WTC11 (cell line): ENCODE results near the gene PAN3.

ENCODE experiments used
- TF ChIP-seq, protein P1 (sequence below): fragments of 200-600 bp; IDR thresholded peaks from 2 replicates; pipeline ENCODE4 v1.8.0; 2022; ENCODE audit warnings: antibody characterized with exemption
- TF ChIP-seq, protein P2 (sequence below): sonication (generic); formaldehyde crosslinking; IDR thresholded peaks from 2 replicates; pipeline ENCODE4 v1.8.1; 2023; ENCODE audit warnings: mild to moderate bottlenecking, missing genetic modification reagents, moderate library complexity

DNA sequence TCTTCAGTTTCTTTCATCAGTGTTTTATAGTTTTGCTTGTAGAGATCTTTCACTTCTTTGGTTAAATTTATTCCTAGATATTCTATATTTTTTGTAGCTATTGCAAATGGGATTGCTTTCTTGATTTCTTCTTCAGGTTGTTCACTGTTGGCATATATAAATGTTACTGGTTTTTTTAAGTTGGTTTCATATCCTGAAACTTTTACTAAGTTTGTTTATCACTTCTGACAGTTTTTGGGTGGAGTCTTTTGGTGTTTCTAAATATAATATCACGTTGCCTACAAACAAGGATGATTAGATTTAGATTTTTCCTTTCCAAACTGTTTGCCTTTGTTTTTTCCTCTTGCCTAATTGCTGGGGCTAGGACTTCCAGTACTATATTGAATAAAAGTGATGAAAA, 109.7 kb downstream of the PAN3 start:
- TF ChIP-seq, protein P1, sequence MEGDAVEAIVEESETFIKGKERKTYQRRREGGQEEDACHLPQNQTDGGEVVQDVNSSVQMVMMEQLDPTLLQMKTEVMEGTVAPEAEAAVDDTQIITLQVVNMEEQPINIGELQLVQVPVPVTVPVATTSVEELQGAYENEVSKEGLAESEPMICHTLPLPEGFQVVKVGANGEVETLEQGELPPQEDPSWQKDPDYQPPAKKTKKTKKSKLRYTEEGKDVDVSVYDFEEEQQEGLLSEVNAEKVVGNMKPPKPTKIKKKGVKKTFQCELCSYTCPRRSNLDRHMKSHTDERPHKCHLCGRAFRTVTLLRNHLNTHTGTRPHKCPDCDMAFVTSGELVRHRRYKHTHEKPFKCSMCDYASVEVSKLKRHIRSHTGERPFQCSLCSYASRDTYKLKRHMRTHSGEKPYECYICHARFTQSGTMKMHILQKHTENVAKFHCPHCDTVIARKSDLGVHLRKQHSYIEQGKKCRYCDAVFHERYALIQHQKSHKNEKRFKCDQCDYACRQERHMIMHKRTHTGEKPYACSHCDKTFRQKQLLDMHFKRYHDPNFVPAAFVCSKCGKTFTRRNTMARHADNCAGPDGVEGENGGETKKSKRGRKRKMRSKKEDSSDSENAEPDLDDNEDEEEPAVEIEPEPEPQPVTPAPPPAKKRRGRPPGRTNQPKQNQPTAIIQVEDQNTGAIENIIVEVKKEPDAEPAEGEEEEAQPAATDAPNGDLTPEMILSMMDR, result no peak
- TF ChIP-seq, protein P2, sequence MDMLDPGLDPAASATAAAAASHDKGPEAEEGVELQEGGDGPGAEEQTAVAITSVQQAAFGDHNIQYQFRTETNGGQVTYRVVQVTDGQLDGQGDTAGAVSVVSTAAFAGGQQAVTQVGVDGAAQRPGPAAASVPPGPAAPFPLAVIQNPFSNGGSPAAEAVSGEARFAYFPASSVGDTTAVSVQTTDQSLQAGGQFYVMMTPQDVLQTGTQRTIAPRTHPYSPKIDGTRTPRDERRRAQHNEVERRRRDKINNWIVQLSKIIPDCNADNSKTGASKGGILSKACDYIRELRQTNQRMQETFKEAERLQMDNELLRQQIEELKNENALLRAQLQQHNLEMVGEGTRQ (CRISPR knock-in tag), result no peak
